Mucosa of descending colon (tissue), 3 donors: Measurements from ENCODE around the gene SCFD2. TPM values are rescaled to one million over a fixed set of nuclear protein-coding genes. Genes with fewer than 3 reads are reported as not detected.
"Not testable (repeated sequence)": the region's sequence is repeated elsewhere in the genome, so short reads cannot be mapped to it uniquely, and the experiment has no call there.

ENCODE experiments used
- ATAC-seq: fragments of 200-7000 bp; cut with Tn5 transposase; one replicate; pipeline ENCODE4 v1.9.1; 2020; ENCODE audit warnings: mild to moderate bottlenecking, moderate library complexity
- DNase-seq, 3 donors: peaks; one replicate each; pipeline ENCODE4 v3.0.0-alpha.2; 2020
- H3K36me3 ChIP-seq: fragments of 200-600 bp; one replicate; pipeline ENCODE4 v1.8.0; 2021; ENCODE audit warnings: low read depth, mild to moderate bottlenecking
- H3K4me1 ChIP-seq: fragments of 200-600 bp; one replicate; pipeline ENCODE4 v1.8.0; 2021; ENCODE audit warnings: low read depth, mild to moderate bottlenecking
- H3K4me3 ChIP-seq: fragments of 200-600 bp; one replicate; pipeline ENCODE4 v1.8.0; 2021; ENCODE audit warnings: mild to moderate bottlenecking
- H3K9me3 ChIP-seq: fragments of 200-600 bp; one replicate; pipeline ENCODE4 v1.8.0; 2021; ENCODE audit warnings: mild to moderate bottlenecking
- CTCF ChIP-seq: fragments of 200-600 bp; IDR thresholded peaks from one replicate; pipeline ENCODE4 v1.8.0; 2022; ENCODE audit warnings: antibody characterized with exemption, mild to moderate bottlenecking
- intact Hi-C, 2 donors: fragments of 100-400 bp; cut with DNase I in 1 of 2; cut with micrococcal nuclease in 1 of 2; formaldehyde crosslinking; loops; one replicate each; pipeline versions ENCODE4 v1.11.0 to v1.11.1; 2022; cut with DNase I, micrococcal nuclease
- total RNA-seq, 3 donors: library from RNA; stranded (reverse); fragmentation: NEBNext Ultra II Directional in 2 of 3; extraction: Animal tissue kit (Norgen Biotek cat#: 25700) in 2 of 3; gene quantifications; one replicate each; pipeline versions ENCODE4 v1.2.1 to v1.2.4, GENCODE V29; 2021 to 2023
- donor health status: DM: no; HTN: no; CAD: no; lungs with moderate emphysema.
- donor health status: DM: no; HTN: no; CAD: no.
- donor health status: DM: no; HTN: yes; CAD: no.

SCFD2 gene
- total RNA-seq, 3 donors from 2014 or later, result 11.7 to 17.2 (median 16.0) TPM

GRCh38 chr4:52838729-52839586 lies 526.9 kb downstream of the SCFD2 start:
- no peak for TF ChIP-seq CTCF
- no peaks in the 10 kb centered on the region for H3K4me1 ChIP-seq
- ATAC-seq, result no peak
- DNase-seq, result no peak
- no peak overlapping the region for H3K4me3 ChIP-seq
- intact Hi-C loops, result no loop called here
- no peaks in the 10 kb centered on the region for H3K36me3 ChIP-seq
- H3K9me3 ChIP-seq, result no peaks in the 10 kb centered on the region

- intact Hi-C loops, result no loop called here
- Histone ChIP-seq H3K36me3 (no peaks in the 10 kb centered on the region), H3K4me1 (no peaks in the 10 kb centered on the region), H3K9me3 (no peaks in the 10 kb centered on the region), H3K4me3 (no peak overlapping the region)
- ATAC-seq (no peak), DNase-seq (no peak)
- no peak for TF ChIP-seq CTCF
Measured at GRCh38 chr4:52837716-52838558, 527.9 kb downstream of the SCFD2 start.

GRCh38 chr4:52836678-52837077 lies 529.2 kb downstream of the SCFD2 start:
- no peak overlapping the region for H3K4me3 ChIP-seq
- DNase-seq (no peak), ATAC-seq (no peak)
- no peak for TF ChIP-seq CTCF
- H3K9me3 ChIP-seq, result no peaks in the 10 kb centered on the region
- intact Hi-C loops, result no loop called here
- no peaks in the 10 kb centered on the region for H3K36me3 ChIP-seq
- H3K4me1 ChIP-seq, result no peaks in the 10 kb centered on the region

GRCh38 chr4:52836120-52836519 lies 529.7 kb downstream of the SCFD2 start:
- Histone ChIP-seq H3K36me3 (no peaks in the 10 kb centered on the region), H3K4me3 (no peak overlapping the region), H3K9me3 (no peaks in the 10 kb centered on the region), H3K4me1 (no peaks in the 10 kb centered on the region)
- intact Hi-C loops, result no loop called here
- TF ChIP-seq CTCF, result no peak
- ATAC-seq (no peak), DNase-seq (no peak)

GRCh38 chr4:52834641-52835456 lies 531.0 kb downstream of the SCFD2 start:
- H3K4me1 ChIP-seq, intact Hi-C loops, ATAC-seq, DNase-seq, H3K36me3 ChIP-seq, H3K9me3 ChIP-seq, H3K4me3 ChIP-seq: not testable (repeated sequence)
